BLaER1 treated with 17β-estradiol and CSF1 and Interleukin-3, amounts not matched to agents 10 nM and 100 nM (cell line): ENCODE data around the gene ATXN1.

Experiments used
- H3K27ac ChIP-seq, 11 experiments: shearing (Covaris generic); formaldehyde crosslinking; 2 replicates each; pipeline ENCODE4 v1.8.1; 2022
- H3K27me3 ChIP-seq, 11 experiments: shearing (Covaris generic); formaldehyde crosslinking; 2 replicates each; pipeline ENCODE4 v1.8.1; 2022
- H3K36me3 ChIP-seq, 11 experiments: shearing (Covaris generic); formaldehyde crosslinking; 2 replicates each; pipeline ENCODE4 v1.8.1; 2022
- H3K4me1 ChIP-seq, 10 experiments: shearing (Covaris generic); formaldehyde crosslinking; 2 replicates each; pipeline ENCODE4 v1.8.1; 2022
- H3K4me2 ChIP-seq, 11 experiments: shearing (Covaris generic); formaldehyde crosslinking; 2 replicates each; pipeline ENCODE4 v1.8.1; 2022
- H3K4me3 ChIP-seq, 10 experiments: shearing (Covaris generic); formaldehyde crosslinking; 2 replicates each; pipeline ENCODE4 v1.8.1; 2022
- H3K9ac ChIP-seq, 11 experiments: shearing (Covaris generic); formaldehyde crosslinking; 2 replicates each; pipeline ENCODE4 v1.8.1; 2022
- H3K9me3 ChIP-seq, 11 experiments: shearing (Covaris generic); formaldehyde crosslinking; replicated peaks in 1 of 11; 2 replicates each; pipeline ENCODE4 v1.8.1; 2022
- H4K20me1 ChIP-seq, 11 experiments: shearing (Covaris generic); formaldehyde crosslinking; 2 replicates each; pipeline ENCODE4 v1.8.1; 2022
- Cebpa-rat ChIP-seq, 11 experiments: shearing (Covaris generic); IDR thresholded peaks; 2 replicates each; pipeline ENCODE4 v1.8.1; 2022

ATXN1 gene

GRCh38 chr6:16691324-16691723, 69.9 kb downstream of the ATXN1 start:
- Histone ChIP-seq H3K9me3 (0 out of 22 replicates have a peak, but pooled peaks cover 0 to 6% (median 0%) of the 10 kb centered on the region in 11 experiments), H3K4me2 (peak overlapping the region in 4 of 11 experiments; percentile 44 to 80 (median 75); a peak in 9 of 22 replicates), H3K9ac (no peak overlapping the region), H3K27ac (no peak overlapping the region), H3K27me3 (peaks cover 0 to 16% (median 0%) of the 10 kb centered on the region in 11 experiments; a peak in 4 of 22 replicates), H3K4me3 (no peak overlapping the region), H3K4me1 (peaks cover 0 to 83% (median 29%) of the 10 kb centered on the region in 10 experiments; a peak in 12 of 20 replicates), H4K20me1 (peaks cover 0 to 80% (median 0%) of the 10 kb centered on the region in 11 experiments; a peak in 3 of 22 replicates), H3K36me3 (no peaks in the 10 kb centered on the region)
- TF ChIP-seq Cebpa-rat (IDR thresholded peaks at IDR 0.05) = no peak

- 0 out of 22 replicates have a peak, but pooled peaks cover 0 to 6% (median 0%) of the 10 kb centered on the region in 11 experiments for H3K9me3 ChIP-seq
- no peak overlapping the region for H3K4me3 ChIP-seq
- peaks cover 0 to 82% (median 0%) of the 10 kb centered on the region in 11 experiments; a peak in 3 of 22 replicates for H4K20me1 ChIP-seq
- H3K27ac ChIP-seq = peak overlapping the region in 3 of 11 experiments; percentile 34 to 53 (median 39); a peak in 5 of 22 replicates
- H3K36me3 ChIP-seq = no peaks in the 10 kb centered on the region
- H3K27me3 ChIP-seq = peaks cover 0 to 16% (median 0%) of the 10 kb centered on the region in 11 experiments; a peak in 4 of 22 replicates
- peaks cover 0 to 84% (median 31%) of the 10 kb centered on the region in 10 experiments; a peak in 13 of 20 replicates for H3K4me1 ChIP-seq
- H3K4me2 ChIP-seq = peak overlapping the region in 6 of 11 experiments; percentile 14 to 80 (median 60); a peak in 11 of 22 replicates
- H3K9ac ChIP-seq = no peak overlapping the region
- TF ChIP-seq Cebpa-rat (IDR thresholded peaks at IDR 0.05) = peak in 6 of 11 experiments; percentile 26 to 80 (median 48); a peak in 6 of 22 replicates
These were observed 70.6 kb downstream of the ATXN1 start for GRCh38 chr6:16690608-16691142.

GRCh38 chr6:16689788-16690607, 71.3 kb downstream of the ATXN1 start:
- Histone ChIP-seq H3K4me2 (peak overlapping the region in 5 of 11 experiments; percentile 44 to 80 (median 71); a peak in 10 of 22 replicates), H3K9ac (no peak overlapping the region), H3K27ac (peak overlapping the region in 4 of 11 experiments; percentile 3 to 53 (median 36); a peak in 6 of 22 replicates)

GRCh38 chr6:16688984-16689636, 72.2 kb downstream of the ATXN1 start:
- H3K27ac ChIP-seq = no peak overlapping the region
- H3K4me2 ChIP-seq = peak overlapping the region in 6 of 11 experiments; percentile 4 to 80 (median 58); a peak in 8 of 22 replicates
- H3K4me1 ChIP-seq = peaks cover 13 to 84% (median 43%) of the 10 kb centered on the region in 10 experiments

More at GRCh38 chr6:16689788-16690607, 71.3 kb downstream of the ATXN1 start:
- Histone ChIP-seq H3K4me1 (peaks cover 6 to 84% (median 37%) of the 10 kb centered on the region in 10 experiments), H3K4me3 (no peak overlapping the region), H4K20me1 (peaks cover 0 to 83% (median 0%) of the 10 kb centered on the region in 11 experiments; a peak in 4 of 22 replicates), H3K9me3 (0 out of 22 replicates have a peak, but pooled peaks cover 0 to 5% (median 0%) of the 10 kb centered on the region in 11 experiments), H3K36me3 (no peaks in the 10 kb centered on the region), H3K27me3 (peaks cover 0 to 16% (median 0%) of the 10 kb centered on the region in 11 experiments; a peak in 4 of 22 replicates)
- TF ChIP-seq Cebpa-rat (IDR thresholded peaks at IDR 0.05) = no peak

GRCh38 chr6:16688436-16688835, 72.8 kb downstream of the ATXN1 start:
- H3K9ac ChIP-seq = no peak overlapping the region
- peaks cover 20 to 87% (median 50%) of the 10 kb centered on the region in 10 experiments for H3K4me1 ChIP-seq
- TF ChIP-seq Cebpa-rat (IDR thresholded peaks at IDR 0.05) = no peak
- no peaks in the 10 kb centered on the region for H3K36me3 ChIP-seq
- H3K4me3 ChIP-seq = no peak overlapping the region
- H4K20me1 ChIP-seq = peaks cover 0 to 92% (median 0%) of the 10 kb centered on the region in 11 experiments; a peak in 4 of 22 replicates
- no peaks in the 10 kb centered on the region for H3K9me3 ChIP-seq
- peak overlapping the region in 3 of 11 experiments; percentile 71 to 80 (median 79); a peak in 5 of 22 replicates for H3K4me2 ChIP-seq
- H3K27ac ChIP-seq = no peak overlapping the region
- peaks cover 0 to 16% (median 0%) of the 10 kb centered on the region in 11 experiments; a peak in 4 of 22 replicates for H3K27me3 ChIP-seq

More at GRCh38 chr6:16688984-16689636, 72.2 kb downstream of the ATXN1 start:
- H3K4me3 ChIP-seq = no peak overlapping the region
- H3K9ac ChIP-seq = no peak overlapping the region
- H3K27me3 ChIP-seq = peaks cover 0 to 16% (median 0%) of the 10 kb centered on the region in 11 experiments; a peak in 4 of 22 replicates
- H3K36me3 ChIP-seq = no peaks in the 10 kb centered on the region
- no peak for TF ChIP-seq Cebpa-rat (IDR thresholded peaks at IDR 0.05)
- H4K20me1 ChIP-seq = peaks cover 0 to 85% (median 0%) of the 10 kb centered on the region in 11 experiments; a peak in 5 of 22 replicates
- no peaks in the 10 kb centered on the region for H3K9me3 ChIP-seq

GRCh38 chr6:16687045-16687444, 74.2 kb downstream of the ATXN1 start:
- Histone ChIP-seq H3K4me1 (peaks cover 30 to 99% (median 63%) of the 10 kb centered on the region in 10 experiments), H3K27ac (peak overlapping the region in 1 of 11 experiments; percentile 14; a peak in 1 of 22 replicates), H3K4me2 (peak overlapping the region in 7 of 11 experiments; percentile 7 to 79 (median 39); a peak in 7 of 22 replicates), H3K36me3 (0 out of 22 replicates have a peak, but pooled peaks cover 0 to 4% (median 0%) of the 10 kb centered on the region in 11 experiments), H4K20me1 (peaks cover 0 to 94% (median 0%) of the 10 kb centered on the region in 11 experiments; a peak in 4 of 22 replicates), H3K9ac (no peak overlapping the region), H3K27me3 (peaks cover 0 to 16% (median 0%) of the 10 kb centered on the region in 11 experiments; a peak in 4 of 22 replicates), H3K9me3 (no peaks in the 10 kb centered on the region), H3K4me3 (no peak overlapping the region)
- no peak for TF ChIP-seq Cebpa-rat (IDR thresholded peaks at IDR 0.05)

GRCh38 chr6:16684896-16685554, 76.2 kb downstream of the ATXN1 start:
- Histone ChIP-seq H3K4me3 (0 out of 20 replicates have a peak overlapping the region, but pooled peaks of 1 of the 10 experiments have one; percentile 9), H3K27ac (peak overlapping the region in 10 of 11 experiments; percentile 75 to 91 (median 86); a peak in 20 of 22 replicates), H3K9me3 (no peaks in the 10 kb centered on the region), H3K4me2 (peak overlapping the region; percentile 68 to 90 (median 80)), H4K20me1 (peaks cover 0 to 95% (median 0%) of the 10 kb centered on the region in 11 experiments; a peak in 4 of 22 replicates), H3K36me3 (peaks cover 0 to 16% (median 0%) of the 10 kb centered on the region in 11 experiments; a peak in 6 of 22 replicates), H3K27me3 (peaks cover 0 to 16% (median 0%) of the 10 kb centered on the region in 11 experiments; a peak in 4 of 22 replicates), H3K4me1 (peaks cover 30 to 99% (median 61%) of the 10 kb centered on the region in 10 experiments), H3K9ac (peak overlapping the region in 10 of 11 experiments; percentile 7 to 73 (median 53); a peak in 11 of 22 replicates)
- no peak for TF ChIP-seq Cebpa-rat (IDR thresholded peaks at IDR 0.05)
